Activated CD4-positive, alpha-beta T cell treated with anti-CD3 and anti-CD28 coated beads for 24 hours (primary cell): Measurements from ENCODE around the gene PADI2.

Experiments
- DNase-seq, 2 donors: peaks; one replicate each; pipeline ENCODE4 v3.0.0-alpha.2; 2020; ENCODE audit warnings: low read depth in 2 of 2

Gene PADI2

DNA sequence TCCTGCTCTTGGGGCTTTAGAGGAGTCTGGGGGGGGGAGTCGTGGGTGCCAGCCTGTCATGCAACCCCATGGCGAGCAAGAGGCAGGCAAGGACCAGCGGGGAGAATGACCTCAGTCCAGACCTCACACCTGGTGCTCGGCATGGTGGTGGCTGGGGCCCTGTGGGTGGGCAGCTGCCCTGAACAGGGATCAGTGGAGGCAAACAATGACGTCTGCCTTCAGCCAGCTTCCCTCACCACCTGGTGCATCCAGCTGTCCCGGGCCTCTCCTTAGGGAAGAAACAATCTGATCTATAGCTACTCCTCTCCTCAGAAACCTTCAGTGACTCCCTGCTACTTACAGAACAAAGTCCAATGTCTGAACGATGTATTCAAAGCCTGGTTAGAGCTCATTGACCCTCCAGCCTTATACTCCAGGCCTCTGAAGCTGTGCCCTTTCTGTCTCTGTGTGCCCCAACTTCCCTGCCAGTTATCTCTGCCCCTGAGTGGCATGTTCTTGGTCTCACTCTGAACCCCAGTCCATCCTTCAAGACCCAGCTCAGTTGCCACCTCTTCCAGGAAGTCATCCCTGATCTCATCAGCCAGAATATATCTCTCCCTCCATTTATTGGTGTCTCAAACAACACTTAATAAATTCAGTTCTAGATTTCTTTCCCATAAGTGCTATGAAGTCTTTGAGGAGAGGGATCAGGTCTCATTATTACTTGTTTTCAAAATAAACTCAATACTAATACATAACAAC is 6.6 kb downstream of the PADI2 start:
- DNase-seq, result no peak

DNA sequence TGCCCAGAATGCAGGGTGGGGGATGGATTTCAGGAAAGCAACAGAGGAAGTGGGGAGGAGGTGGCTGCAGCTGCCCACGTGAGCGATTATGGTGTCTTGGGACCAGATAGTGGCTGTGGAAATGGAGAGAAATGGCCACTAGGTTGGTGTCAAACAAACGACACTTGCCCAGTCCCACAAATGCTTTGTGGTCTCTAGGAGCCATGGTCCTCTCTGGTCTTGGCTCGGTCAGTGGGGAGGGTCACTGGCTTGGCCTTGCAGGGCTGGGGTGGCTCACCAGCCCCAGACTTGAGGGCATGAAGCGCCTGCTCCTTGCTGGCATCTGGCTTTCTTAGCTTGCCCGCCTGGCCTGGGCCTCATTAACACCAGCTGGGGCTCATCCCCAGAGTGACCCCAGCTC is 7.2 kb downstream of the PADI2 start:
- no peak for DNase-seq

DNA sequence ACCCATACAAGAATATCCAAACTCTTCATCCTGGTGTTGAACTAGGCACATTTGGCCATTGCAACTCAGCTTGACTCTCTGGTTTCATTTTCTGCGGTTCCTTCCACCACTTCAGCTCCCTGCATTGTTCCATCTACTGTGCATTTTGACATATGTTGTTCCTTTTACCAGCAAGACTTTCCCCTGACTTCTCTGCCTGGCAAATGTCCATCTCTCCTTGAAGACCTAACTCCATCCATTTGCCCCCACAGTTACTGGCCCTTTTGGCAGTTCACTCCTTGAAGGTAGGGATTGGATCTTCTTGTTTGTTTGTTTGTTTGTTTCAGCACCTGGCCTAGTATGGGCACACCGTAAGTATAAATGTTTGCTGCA is 8.7 kb downstream of the PADI2 start:
- no peak for DNase-seq

DNA sequence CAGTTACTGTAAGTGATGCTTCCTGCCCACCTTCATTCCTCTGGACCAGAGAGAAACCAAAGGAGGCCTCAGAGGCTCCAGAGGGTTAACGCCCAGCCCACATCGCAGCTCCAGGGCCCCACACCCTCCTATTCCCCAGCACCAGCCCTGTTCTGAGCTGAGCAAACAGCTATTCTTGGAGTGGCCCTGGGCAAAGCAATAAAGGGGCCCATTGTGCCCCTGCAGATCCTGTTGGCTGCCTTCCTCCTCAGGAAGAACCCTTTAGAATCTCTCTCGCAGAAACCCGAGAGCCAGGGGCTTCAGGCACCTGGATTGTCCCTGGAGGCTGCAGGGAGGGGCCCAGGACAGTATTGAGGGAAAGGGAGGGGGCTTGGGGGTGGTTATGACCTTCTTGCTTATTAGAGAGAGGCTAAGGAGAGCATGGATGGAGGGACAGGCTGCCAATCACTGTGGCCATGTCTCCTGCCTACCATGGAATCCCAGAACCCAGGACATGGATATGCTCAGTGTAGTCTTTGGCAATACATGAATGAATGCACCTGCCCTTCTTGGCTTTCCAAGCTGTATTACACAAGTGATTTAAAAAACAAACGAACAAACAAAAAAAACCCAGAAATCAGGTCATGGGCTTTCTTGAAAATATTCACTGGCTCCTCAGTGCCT is 9.2 kb downstream of the PADI2 start:
- no peak for DNase-seq

DNA sequence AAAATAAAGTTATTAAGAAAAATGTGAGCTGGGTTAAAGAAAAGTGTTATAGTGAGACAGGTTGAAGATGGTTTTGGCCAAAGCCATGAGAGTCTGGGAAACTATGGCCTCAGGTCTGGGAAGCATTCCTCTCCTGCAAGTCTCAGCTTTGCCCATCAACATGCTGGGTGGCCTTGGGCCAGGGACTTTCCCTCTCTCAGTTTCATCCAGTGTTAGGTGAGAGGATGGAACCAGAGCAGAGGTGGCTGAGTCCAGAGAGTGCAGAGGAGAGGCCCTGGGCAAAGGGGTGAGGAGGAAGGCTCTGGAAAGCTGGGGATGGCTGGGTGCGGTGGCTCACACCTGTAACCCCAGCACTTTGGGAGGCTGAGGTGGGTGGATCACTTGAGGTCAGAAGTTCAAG is 10.5 kb downstream of the PADI2 start:
- no peak for DNase-seq

DNA sequence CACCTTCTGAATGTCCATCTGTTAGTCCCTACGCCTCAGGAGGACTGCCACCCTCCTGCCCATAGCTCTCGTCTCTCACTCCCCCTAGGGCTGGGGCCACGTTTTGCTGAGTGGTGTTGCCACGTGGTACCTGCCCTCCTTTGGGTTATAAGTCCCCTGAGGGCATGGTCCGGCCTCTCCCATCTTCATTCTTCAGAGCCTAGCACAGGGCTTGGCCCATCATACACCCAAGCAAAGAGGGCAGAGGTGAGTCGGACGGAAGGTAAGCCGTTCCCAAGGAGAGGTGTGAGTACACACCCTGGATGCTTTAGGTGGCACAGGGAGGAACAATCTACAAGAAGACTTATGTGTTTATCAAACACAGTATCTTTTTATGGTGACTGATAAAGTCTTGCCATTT is 10.9 kb downstream of the PADI2 start:
- no peak for DNase-seq

DNA sequence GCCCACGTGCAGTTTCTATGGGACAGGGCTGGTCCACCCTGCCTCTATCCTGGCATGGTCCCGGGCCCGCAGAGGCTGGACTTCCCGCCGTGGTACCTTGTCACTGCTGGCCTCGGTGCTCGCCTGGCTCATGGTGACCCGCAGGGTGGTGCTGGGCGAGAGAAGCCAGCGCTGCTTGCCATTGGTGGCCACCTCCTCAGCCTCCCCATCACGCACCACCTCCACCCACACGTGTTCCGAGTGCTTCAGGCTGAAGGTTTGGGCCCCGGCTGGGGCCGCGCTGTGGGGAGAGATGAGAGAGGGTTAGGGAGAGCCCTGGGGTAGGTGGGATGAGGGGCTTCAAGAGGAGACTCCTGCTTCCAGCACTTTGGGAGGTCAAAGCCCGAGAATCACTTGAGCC is 14.5 kb downstream of the PADI2 start:
- no peak for DNase-seq

DNA sequence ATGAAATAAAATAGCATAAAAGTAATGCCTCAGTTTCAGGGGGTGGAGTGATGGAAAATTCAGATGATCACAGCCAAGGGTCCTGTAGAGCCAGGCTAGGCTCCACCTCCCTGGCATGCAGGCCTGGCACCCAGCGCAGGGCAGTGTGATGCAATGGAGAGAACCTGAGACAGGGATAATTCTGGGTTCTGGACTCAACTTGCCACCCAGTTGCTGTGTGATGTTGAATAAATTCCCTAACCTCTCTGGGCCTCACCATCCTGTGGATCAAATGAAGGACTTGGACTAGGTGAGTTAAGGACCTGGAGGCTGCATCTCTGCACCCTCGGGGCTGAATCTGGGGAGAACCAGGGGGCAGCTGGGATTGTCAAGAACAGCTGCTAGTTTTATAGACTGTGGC is 17.0 kb downstream of the PADI2 start:
- no peak for DNase-seq

DNA sequence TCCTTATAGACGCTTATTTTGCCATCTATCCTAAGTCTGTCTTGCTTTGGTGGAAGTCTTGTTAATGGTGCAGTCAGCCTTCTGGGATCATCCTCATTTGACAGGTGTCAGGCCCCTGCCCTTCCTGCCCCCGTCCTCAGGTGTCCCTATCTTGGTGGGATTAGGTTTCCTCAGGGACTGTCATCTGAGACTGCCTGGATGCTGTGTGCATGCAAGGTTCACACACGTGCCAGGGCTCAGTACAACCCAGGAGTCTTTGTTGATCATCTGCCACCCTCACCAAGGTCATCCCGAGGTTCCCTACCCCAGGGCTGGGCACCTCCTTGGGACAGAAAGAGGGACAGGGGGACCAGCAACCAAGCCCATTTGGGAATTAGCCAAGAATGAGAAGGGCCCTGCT is 18.0 kb downstream of the PADI2 start:
- DNase-seq, result no peak

DNA sequence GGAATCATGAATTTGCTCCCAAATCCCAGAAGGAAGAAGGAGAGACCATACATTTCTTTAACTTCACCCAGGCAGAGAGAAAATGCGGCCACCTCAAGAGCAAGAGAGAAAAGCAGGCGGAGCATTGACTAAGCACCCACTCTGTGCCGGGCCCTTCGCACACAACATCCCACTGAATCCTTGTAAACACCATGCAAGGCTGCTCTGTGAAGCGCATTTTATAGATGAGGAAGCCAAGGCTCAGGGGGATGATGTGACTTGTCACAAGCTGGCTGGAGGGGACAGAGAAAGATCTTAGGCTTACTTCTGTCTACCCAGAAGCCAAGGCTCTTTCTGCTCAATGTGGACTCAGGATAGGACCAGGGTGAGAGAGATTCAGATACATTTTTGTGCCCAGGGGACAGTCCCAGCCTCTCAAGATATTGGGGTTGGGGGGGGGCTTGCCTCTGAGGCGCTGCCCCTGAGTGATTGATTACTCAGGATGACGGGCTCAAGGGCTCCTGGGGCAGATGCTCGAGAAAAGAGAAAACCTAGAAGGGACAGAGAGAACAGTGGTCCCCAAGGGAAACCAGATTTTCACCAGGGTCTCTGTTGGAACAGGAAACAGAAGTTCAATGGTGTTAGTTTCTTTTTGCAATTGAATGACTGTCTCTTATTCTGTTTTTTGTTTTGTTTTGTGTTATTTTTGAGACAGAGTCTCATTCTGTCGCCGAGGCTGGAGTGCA is 19.5 kb downstream of the PADI2 start:
- DNase-seq, result no peak

DNA sequence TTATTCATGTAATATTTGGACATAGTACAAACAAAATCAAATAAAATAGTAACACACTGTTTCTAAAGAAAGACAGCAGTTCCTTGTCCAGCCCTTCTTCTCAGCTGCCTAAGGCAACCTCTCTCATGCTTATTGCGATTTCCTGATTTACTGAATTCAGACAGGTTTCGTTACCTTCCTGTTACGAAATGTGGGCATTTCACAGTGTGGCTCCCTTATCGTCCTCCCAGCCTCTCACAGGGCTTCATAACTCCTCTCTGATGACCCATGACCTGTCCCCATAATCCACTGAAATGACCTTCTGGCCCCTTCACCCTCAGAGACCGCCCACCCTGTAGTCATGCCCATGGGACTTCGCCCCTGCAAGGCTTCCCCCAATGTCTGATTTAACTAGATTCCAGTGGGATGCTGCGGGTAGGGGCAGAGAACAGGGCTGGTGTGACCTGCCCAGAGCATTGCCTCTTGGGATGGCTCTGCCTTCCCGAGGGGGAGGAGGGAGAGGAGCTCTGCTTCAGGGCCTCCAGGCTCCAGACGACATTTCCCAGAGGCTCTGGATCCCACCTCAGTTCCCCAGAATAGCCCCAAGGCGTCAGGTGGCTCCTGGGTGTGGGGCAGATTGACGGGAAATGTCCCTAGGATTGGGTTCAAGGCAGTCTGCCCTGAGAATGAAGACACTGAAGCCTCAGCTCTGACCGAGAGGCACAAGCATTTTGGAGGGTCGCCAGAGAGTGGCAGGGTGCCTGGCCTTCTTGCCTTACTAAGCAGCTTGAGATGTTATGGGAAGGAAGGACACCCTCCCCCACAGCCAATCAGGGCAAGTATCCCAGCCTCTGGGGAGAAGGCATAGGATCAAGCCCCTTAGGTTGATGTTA is 20.6 kb downstream of the PADI2 start:
- no peak for DNase-seq

DNA sequence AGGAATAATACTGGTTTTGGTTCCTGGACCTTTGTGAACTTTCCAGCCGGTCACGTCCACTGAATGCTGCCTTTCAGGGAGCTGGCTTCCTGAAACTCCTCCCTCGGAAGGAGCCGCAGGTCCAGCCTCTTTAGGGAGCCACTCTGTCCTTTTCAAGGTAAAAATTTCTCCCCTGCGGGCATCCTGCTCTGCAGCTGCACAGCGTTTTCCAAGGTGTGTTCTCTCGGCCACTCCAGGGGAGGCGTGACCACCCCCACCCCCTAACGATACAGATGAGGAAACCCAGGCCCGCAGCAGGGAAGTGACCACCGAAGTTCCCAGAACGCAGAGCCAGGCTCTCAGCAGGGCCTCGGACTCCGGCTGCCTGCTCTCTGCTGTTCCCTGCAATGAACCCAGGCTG is 21.5 kb downstream of the PADI2 start:
- DNase-seq, result no peak

DNA sequence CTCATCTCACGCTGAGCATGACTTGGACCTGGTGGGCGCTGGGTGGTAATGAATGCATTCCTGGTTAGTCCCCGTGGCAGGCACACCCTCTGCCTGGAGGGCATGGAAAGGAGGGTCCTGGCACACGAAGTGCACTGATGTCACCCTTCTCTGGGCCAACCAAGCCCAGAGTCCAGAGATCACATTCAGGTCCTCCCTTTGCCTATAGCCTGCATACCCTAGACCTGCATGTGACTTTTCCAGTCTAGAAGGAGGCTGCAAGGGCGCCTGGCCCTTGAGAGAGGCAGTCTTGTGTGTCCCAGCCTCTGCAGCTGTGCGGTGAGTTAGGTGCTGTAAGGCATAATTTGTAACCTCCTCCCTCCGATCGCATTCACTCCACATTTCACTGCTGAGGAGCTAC is 22.1 kb downstream of the PADI2 start:
- DNase-seq, result no peak

DNA sequence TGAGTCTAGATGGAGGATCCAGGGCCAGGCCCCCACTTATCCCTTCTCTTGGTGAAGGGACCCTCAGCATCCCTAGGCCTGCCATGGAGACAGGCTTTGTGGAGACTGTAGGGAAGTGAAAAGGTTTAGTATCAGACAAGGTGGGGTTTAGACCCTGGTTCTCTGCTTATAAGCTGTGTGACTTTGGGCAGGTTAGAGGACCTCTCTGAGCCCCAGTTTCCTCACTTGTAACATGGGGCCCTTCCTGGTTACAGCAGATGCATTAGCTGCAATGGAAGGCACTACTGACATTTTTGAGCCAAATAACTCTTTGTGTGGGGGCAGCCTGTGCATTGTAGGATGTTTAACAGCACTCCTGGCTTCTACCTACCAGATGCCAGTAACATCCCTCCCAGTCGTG is 22.7 kb downstream of the PADI2 start:
- no peak for DNase-seq

DNA sequence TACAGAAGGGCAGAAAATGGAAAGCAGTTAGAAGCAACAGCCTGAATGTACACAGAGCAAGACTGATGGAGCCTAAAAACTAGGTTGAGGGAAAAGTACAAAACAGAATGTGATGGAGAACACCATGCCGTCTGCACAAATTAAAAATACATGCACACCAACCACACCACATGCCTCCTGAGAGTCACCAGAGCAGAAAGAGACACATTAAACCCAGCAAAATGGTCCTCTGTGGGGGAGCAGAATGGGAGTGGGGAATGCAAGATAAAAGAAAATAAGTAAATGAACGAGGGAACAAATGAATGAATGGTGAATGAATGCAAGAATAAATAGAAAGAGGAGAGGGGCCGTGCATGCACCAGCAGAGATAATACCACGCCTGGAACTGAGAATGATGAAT is 24.1 kb downstream of the PADI2 start:
- no peak for DNase-seq

DNA sequence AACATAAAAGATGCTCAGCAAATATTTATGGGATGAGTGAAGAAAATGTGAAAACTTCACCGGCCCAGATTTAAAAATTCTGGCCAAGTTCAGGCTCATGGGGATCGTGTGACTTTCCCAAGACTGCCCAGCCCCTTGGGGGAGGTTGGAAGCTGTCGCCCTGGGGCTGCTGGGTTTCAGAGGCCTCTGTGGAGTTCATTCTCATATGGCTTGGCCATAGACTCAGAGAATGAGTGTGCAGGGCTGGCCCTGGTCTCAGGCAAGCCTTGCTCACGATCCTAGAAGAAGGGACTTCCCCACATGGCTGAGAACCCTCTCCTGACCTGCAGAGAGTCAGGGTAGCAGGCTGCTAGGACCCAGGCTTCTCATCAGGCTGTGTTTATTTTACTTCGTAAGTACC is 24.6 kb downstream of the PADI2 start:
- no peak for DNase-seq

DNA sequence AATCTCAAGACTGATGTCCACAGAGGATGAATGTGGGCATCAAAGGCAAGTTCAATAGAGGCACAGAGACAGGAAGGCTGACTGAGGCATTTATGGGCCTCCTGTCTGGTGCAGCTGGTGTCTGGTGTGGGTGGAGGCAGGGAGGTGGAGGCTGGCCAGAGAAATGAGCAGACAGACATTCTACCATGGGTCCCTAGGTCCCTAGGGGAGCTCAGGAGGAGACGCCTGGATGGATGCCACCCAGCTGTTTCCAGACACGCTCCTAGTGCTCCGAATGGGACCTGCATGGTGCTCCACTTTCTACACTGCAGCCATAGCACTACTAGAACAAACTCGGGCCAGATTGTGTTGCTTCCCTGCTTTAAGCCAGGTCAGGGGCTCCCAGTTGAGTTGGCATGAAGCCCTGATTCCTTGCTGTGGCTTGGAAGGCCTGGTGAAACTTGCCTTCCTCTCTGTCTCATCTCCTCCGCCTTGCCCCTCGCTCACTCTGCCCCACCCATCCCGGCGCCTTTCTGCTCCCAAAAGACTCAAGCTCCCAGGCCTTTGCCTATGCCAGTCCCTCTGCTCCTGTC is 25.3 kb downstream of the PADI2 start:
- DNase-seq, result no peak

DNA sequence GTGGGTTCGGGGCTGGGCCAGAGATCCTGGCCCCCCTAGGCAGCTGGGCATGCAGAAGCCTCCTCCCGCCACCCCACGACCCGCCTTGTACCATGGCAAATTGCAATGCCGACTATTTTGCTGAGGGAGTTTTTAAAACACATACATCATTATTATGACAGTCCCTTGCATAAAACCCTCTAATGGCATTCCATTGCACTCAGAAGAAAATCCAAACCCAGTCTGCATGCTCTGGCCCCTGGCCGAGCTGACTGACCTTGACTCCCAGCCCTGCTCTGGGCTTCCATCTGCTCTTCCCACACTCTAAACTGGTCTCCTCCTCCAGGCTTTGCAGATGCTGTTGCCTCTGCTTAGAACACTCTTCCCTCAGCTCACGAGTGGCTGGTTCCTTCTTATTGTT is 28.0 kb downstream of the PADI2 start:
- no peak for DNase-seq

DNA sequence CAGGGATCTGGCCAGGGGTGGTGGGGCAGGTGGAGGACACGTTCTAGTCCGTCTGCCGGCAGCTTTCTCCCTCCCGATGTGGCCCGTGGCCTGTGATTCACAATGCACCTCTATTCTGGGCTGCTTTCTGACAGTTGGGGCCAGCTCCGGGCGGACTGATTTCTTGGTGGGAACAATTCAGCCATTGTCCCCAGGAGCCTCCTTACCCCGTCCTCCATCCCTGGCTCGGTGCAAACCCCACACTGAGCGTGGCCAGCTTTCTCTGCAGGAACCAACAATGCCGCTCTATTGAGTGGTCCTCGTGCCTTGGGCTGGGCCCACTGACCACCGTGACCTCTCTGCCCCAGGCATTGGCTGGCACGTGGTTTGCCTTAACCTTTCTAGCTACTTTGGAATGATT is 29.7 kb downstream of the PADI2 start:
- no peak for DNase-seq

DNA sequence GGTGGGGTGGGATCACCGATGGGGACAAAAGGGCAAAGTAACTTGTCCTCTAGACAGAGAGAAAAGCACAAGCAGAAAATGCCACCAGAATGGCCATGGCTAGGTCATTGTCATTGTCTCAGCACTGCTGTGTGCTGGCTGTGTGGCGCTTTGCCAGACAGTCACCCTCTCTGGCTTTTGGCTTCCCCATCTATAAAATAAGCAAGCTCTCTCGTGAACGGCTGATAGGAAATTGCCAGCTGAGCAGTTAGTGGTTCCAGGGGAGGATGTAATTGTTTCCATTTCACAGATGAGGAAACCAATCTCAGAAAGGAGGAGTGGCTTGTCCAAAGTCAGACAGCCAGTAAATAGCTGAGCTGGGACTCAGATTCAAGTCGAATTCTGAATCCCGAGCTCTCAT is 32.5 kb downstream of the PADI2 start:
- DNase-seq, result no peak

DNA sequence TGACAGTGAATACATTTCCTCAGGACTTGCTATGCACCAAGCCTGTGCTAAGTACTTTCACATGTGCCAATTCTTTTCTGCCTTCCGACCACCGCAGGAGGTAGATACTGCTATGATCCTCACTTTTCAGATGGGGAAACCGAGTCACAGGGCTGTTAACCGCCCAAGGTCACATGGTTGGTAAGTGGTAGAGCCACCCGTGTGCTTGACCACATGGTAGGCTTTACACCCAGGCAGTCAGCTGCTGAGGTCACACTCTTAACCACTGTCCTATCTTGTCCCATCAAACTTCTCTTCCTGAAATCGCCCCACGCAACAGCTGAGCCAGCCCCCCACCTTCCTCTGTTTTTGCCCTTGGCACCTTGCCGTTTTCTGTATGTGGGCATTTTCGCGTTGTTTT is 34.5 kb downstream of the PADI2 start:
- DNase-seq, result no peak

DNA sequence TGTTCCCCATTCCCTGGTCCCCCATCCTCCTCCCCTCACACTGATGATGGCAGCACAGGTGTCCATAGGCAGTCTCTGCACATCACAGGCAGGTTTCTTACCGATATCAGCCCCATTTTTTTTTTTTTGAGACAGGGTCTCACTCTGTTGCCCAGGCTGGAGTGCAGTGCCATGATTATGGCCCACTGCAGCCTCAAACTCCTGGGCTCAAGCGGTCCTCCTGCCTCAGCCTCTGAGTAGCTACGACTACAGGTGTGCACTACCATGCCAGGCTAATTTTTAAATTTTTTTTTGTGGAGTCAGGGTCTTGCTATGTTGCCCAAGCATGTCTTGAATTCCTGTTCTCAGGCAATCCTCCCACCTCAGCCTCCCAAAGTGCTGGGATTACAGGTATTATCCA is 36.5 kb downstream of the PADI2 start:
- DNase-seq, result no peak
